DMS53 treated with DMSO at 0.1 percent for 48 hours (cell line): ENCODE measurements around the gene DCST2.
"Not testable (repeated sequence)": the region's sequence is repeated elsewhere in the genome, so short reads cannot be mapped to it uniquely, and the experiment has no call there.

ENCODE experiments used
- DNase-seq: peaks from one replicate; lab custom pipeline; 2025; ENCODE audit not compliant: unreplicated experiment; lab: John Stamatoyannopoulos, UW

DCST2 gene

DNA sequence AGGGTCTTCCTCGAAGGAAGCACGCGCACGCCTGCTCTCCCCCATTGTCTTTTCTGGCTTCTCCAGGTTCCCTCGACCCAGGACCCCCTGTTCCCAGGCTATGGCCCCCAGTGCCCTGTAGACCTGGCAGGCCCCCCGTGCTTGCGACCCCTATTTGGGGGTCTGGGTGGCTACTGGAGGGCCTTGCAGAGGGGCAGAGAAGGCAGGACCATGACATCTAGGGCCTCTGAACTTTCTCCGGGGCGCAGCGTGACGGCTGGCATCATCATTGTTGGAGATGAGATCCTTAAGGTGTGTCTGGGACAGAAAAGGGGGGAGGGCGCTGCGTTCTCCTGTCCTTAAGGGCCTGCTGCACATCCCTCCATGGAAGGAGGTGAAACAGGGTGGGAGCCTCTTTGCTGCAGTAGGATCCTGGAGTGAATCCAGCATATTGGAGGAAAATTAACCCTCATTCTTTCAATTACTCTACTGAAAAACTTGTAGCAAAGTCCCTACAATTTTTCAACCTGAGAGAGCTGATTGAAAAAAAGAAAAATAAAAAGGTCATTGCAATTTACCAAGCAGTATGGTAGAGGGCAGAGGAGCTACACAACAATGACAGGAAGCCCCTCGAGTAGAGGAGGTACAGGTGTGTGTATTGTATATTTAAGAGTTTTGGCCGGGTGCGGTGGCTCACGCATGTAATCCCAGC lies 49.7 kb downstream of the DCST2 start:
- no peak for DNase-seq

DNA sequence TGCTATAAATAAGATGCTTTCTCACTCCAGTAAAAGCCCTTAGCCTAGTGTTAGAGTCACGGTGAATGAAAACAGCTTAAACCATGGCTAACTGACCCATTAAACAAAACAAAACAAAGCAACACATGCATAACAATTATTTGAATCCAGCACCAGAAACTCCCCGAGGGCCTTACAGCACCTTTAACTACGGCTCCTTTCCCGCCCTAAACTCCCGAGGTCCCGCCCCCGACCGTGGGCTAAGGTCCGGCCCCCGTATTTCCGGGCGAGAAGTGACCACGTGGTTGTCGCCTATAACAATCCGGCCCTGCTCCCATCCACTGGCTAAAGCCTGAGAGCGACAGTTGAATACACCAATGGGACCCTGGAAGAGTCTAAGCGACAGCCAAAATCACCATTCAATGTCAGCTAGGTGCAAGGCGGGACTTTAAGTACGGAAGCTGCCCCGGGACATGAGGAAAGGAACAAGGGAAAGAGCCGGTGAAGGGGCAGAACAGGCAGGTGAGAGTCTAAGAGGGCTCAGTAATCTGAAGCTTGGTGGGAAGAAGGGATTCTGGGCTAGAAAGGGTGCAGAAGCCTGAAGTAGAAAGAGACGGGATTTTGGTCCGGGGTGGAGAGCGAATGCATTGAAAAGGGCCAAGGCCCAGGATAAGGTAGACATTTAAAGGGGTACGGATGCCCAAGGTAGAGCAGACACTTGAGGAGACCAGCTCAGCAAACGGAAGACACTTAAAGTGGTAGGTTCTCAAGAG lies 50.5 kb downstream of the DCST2 start, which contains the start of gene FLAD1:
Gene FLAD1 (plus strand): TSS at position 448 of the 752 bp plus-strand sequence. CDS start 351 bp downstream, outside the sequence.
- peak; percentile 99 for DNase-seq

DNA sequence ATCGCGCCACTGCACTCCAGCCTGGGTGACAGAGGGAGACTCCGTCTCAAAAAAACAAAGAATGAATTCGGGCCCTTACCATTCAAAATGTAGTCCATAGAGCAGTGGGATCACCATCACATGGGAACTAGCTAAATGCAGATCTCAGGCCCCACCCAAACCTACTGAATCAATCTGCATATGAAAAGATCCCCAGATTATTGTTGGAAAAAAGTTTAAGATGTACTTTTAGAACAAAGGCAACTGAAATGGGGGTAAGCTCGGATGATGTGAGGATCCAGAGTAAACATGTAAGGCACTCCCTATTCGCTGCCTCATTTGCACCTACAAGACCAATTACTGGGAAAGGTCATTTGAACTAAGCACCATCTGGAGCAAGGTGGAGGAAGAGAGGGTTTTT lies 51.2 kb downstream of the DCST2 start:
- no peak for DNase-seq

GRCh38 chr1:154978360-154978759 lies 55.2 kb downstream of the DCST2 start:
- no peak for DNase-seq

DNA sequence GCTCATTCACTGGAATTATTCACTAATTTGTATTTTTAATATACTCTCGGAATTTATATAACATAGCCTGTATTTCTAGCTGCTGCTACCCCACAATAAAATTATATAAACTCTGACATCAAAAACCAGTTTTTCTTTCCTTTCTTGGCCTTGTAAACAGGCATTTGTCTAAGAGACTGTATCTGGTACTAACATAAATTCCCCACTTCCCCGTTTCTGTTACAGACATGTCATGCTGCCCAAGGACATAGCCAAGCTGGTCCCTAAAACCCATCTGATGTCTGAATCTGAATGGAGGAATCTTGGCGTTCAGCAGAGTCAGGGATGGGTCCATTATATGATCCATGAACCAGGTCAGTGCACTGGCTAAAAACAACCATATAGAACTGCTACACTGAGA lies 55.8 kb downstream of the DCST2 start:
- DNase-seq = not testable (repeated sequence)

DNA sequence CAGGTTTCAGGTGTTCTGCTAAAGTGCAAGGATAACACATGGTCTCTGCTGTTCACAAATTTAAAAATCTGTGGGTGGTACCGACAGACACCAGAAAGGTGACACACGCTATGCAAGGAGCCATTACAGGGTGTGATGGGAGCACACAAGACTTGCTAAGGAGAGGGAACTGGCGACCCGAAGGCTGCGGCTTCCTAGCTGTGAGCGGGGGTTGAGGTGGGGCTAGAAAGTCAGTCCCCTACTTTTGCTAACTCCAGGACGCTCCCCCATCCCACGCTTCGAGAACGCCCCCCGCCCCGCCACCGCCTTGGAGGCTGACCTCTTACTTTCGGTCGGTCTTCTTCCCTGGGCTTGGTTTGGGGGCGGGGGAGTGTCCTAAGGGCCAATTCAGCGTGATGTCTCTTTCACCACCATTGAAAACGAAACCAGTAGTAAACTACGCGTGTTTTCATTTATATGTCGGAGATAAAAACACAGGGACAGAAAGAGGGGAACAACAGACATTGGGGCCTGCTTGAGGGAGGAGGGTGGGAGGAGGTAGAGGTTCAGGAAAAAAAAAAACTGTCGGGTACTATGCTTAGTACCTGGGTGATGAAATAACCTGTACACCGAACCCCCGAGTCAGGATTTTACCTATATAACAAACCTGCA lies 58.0 kb downstream of the DCST2 start:
- no peak for DNase-seq

DNA sequence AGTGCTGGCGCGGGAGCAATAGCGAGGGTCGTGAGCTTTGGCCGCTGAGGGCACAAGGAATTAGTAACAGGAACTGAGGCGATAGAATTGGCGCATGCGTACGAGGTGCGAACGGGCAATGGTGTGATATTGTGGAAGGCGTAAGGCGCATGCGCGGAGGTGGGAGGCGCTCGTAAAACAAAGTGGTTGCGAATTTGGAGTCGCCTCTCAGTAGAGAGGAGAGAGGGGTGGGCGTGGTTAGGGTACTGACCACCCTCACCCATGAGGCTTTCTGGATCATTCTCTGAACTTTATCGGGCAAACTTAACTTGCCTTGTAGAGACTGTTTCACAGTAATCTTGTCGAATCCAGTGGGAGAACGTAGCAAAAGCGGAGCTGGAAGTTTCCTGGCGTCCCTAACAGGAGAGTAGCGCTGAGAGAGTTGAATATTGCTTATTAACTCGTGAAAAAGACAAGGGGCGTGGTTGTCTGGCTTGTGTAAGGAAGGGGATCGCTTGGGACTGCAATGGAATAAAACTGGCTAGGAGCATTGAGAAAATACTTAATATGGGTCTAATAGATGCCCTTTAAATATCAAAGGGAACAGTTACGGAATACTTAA lies 58.7 kb downstream of the DCST2 start:
- peak; percentile 94 for DNase-seq

GRCh38 chr1:154974102-154974807 lies 59.3 kb downstream of the DCST2 start, which contains the start of gene CKS1B:
Gene CKS1B (plus strand): TSS chr1:154974681. CDS start chr1:154974746, 65 bp downstream.
- DNase-seq = peak; percentile 99

DNA sequence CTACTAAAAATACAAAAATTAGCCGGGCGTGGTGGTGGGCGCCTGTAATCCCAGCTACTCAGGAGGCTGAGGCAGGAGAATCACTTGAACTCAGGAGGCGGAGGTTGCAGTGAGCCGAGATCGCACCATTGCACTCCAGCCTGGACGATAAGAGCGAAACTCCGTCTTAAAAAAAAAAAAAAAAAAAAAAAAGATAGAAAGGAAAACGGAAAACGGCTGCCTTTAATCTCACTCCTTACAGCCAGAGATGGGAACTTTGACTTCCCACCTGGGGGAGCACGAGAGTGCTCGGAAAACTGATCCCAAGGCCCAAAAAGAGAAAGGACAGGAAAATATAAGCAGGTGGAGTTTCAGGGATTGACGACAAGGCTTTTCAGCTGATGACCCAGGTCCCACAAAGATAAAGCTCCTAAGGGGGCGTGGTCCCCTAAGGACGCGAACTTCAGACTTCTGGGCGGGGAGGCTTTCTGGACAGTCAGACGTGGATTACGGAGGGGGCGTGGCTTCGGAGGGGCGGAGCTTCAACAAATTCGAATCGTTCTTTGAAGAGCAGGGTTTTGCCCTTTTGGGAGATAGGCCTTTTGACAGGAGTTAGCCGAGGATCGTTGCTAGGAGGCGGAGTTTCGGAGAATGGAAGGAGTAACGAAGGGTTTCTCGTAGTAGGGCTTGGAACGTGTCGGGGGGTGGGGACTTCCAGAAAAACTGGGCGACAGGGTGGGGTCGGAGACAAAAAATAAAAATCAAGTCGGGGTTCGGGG lies 60.1 kb downstream of the DCST2 start:
- DNase-seq = peak; percentile 85

- no peak for DNase-seq
These were observed 60.9 kb downstream of the DCST2 start for GRCh38 chr1:154972517-154973343.

DNA sequence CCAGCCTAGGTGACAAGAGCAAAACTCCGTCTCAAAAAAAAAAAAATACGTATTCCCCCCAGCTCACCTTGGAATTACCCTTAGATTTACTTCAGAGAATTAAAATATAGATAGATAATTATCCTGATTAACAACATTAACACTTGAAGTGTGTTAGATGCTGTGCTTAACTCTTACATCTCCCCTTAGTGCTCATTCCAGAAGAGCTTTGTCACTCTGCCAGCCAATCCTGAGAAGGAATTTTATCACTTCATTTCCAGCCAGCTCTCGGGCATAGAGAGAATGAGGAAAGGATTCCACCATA lies 61.4 kb downstream of the DCST2 start:
- no peak for DNase-seq

DNA sequence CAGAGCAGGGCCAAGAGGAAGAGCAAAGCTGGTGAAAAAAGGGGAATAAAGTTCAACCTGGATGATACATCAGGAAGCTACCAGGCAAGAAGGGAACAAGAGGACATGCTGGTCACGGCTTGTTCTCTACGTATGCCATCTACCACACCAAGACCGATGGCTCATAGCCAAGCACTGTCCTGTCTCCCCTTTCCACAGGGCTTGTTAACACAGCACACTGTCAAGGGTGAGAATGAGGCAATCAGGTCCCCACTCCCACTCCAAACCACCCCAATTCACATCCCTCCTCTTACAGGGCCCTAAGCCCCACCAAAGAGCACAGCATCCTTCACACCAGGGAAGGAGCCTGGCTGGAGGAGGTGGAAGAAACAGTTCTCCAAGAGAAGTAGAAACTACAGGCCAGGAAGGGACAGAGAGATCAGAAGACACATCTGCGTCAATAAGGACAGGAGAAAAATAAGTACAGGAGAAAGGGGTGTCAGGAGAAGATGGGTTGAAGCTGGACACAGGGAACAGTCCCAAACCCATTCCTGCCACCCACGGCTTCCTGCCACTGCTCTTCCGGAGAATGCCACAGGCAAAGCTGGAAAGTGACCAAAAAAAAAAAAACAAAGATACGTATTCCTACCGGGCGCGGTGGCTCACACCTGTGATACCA lies 62.1 kb downstream of the DCST2 start:
- DNase-seq = no peak

DNA sequence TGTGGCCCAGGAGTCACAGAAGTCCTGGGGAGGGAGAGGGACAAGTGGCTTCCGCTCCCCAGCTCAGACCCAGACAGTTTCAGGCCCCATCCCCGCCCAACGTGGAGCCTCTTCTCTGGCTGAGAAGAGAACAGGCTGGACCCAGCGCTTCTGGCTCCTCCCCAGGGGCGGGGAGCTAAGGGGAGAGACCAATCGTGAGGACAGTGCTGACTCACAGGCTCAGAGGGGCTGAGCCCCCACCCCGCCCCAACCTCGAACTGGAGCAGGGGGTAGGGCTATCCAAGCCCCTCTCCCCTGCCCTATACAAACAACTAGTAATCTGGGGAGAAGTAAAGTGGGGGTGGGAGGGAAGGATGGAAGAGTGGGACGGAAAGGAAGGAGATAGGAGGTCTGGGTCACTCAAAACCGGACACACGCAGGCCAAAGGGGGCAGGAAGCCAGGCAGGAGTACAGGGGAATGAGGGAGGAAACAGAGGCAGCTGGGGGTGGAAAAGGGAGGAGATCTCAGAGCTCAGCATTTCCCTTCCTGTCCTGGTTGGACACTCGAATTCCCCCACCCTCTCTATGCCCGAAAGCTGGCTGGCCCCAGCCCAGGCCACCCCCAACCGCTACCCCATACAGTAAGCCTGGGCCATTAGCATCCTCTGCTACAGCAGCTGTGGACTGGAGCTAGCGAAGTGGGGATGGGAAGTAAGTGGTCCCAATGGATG lies 62.8 kb downstream of the DCST2 start, which contains the start of gene SHC1:
Gene SHC1 (minus strand): TSS at position 117 of the 710 bp plus-strand sequence. CDS start 221 bp downstream, outside the sequence.
- DNase-seq = no peak

DNA sequence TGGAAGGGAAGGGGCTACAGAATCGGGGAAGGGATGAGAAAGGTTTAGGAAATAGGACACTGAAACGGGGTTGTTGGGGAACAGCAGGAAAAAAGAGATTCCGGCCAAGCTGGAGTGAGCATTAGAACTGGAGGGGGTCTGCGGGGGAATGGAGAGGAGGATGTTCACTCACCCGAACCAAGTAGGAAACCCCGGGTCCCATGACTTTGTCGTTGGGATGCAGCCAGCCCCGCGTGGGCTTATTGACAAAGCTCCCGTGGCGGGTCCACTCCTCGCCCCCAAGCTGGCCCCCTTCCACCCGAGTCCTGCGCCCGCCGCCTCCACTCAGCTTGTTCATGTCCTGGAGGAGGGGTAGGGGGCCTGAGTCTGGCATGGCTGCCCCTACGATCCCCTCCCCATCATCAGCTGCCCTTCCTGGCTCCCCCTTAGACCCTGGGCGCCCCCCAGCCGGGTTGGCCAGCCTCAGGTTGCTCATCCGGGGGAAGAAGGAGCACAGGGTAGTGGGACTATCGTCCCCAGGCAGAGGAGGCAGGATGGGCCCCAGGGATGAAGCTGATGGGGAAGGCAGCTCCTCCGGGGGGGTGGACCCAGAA lies 63.6 kb downstream of the DCST2 start:
- no peak for DNase-seq

DNA sequence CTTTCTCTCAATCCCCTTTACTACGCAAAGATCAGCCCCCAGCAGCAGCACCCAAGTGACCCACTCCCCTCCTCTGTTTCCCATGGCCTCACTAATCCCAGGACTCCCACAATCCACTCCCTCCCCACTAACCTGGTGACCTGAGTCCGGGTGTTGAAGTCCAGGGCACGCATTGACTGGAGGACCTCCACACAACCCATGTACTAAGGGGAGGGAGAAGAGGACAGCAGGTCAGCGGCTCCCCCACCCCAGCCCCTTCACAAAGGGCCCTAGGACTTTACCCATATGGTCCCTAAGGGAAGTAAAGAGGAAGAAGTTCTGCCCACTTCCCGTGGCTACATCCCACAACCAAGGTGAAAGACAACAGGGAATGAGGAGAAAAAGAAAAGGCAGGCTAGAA lies 64.3 kb downstream of the DCST2 start:
- no peak for DNase-seq

DNA sequence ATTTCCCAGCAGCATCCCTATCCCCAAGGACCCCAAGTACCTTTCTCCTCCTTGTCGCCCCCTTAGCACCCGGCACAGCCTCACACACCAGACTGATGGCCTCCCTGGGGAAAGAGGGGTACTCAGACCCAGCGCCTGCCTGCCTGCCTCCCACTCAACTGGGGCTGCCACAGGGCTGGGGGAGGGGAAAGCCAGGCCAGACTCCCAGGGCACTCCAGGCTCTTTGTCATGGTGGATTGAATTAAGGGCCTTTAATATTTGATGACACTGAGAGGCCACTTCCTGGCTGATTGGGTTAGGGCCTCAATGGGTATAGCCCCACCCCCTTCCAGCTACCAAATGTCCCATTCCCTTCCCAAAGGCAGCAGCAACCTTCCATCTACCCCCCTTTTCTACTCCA lies 64.8 kb downstream of the DCST2 start:
- no peak for DNase-seq
